22Rv1 (cell line): ENCODE measurements around the gene MAP4K3.

Source experiments
- ZFX ChIP-seq: fragments of 450-650 bp; IDR thresholded peaks from 2 replicates; pipeline ENCODE4 v1.6.1; 2017; ENCODE audit warnings: antibody characterized with exemption, borderline replicate concordance
- TF ChIP-seq, protein P1 (sequence below): fragments of 450-650 bp; IDR thresholded peaks from 2 replicates; pipeline ENCODE4 v1.5.1; 2017; ENCODE audit warnings: mild to moderate bottlenecking

DNA sequence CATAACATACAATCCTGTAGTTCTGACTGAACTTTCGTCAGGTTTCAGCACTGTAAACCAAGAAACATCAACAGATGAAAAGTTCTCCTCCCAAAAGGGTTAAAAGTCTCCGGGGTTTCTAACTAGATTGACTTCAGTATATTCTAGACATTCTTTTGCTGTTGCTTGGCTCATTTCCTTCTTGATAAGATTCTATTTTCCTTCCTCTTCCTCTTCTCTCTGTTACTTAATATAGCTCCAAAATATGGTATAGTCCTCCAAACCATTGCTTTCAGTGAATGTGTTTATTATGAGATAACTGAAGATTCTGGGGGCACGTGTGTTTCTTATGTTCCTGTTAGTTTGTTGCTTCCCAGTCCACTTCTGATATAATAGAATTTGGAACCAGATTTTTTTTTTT is 46.4 kb upstream of the MAP4K3 start:
- TF ChIP-seq, protein P1, sequence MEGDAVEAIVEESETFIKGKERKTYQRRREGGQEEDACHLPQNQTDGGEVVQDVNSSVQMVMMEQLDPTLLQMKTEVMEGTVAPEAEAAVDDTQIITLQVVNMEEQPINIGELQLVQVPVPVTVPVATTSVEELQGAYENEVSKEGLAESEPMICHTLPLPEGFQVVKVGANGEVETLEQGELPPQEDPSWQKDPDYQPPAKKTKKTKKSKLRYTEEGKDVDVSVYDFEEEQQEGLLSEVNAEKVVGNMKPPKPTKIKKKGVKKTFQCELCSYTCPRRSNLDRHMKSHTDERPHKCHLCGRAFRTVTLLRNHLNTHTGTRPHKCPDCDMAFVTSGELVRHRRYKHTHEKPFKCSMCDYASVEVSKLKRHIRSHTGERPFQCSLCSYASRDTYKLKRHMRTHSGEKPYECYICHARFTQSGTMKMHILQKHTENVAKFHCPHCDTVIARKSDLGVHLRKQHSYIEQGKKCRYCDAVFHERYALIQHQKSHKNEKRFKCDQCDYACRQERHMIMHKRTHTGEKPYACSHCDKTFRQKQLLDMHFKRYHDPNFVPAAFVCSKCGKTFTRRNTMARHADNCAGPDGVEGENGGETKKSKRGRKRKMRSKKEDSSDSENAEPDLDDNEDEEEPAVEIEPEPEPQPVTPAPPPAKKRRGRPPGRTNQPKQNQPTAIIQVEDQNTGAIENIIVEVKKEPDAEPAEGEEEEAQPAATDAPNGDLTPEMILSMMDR, result no peak
- TF ChIP-seq ZFX, result no peak
